Measurements from ENCODE around the gene LRRC59. TPM values are rescaled to one million over a fixed set of nuclear protein-coding genes. Genes with fewer than 3 reads are reported as not detected.
A peak's percentile ranks its signal among the peaks of the same experiment; 100 is the strongest.

LRRC59 gene
- total RNA-seq, 1 donor: 181 TPM

- no peak for TF ChIP-seq CTCF (IDR thresholded peaks at IDR 0.05; ENCODE audit: insufficient read depth, low read depth, low read length)
- peak overlapping the region; percentile 84 for H3K4me3 ChIP-seq (ENCODE audit: low read depth, low read length)
- peak; percentile 29 for DNase-seq (ENCODE audit: low read depth)
Observed at GRCh38 chr17:50346313-50347116, 50.8 kb downstream of the LRRC59 start.

GRCh38 chr17:50345432-50346312 is 51.7 kb downstream of the LRRC59 start, which contains the start of gene XYLT2:
XYLT2 (plus strand) TSS chr17:50346126; CDS start chr17:50346141, 15 bp downstream.
- peak; percentile 80 for DNase-seq (ENCODE audit: low read depth)
- no peak for TF ChIP-seq CTCF (IDR thresholded peaks at IDR 0.05; ENCODE audit: insufficient read depth, low read depth, low read length)
- peak within 1 kb of the TSS; percentile 84 for H3K4me3 ChIP-seq (ENCODE audit: low read depth, low read length)

- no peak for TF ChIP-seq CTCF (IDR thresholded peaks at IDR 0.05; ENCODE audit: insufficient read depth, low read depth, low read length)
- no peak overlapping the region for H3K4me3 ChIP-seq (ENCODE audit: low read depth, low read length)
- DNase-seq (ENCODE audit: low read depth): no peak
Observed at GRCh38 chr17:50344731-50345365, 52.5 kb downstream of the LRRC59 start.

GRCh38 chr17:50339381-50339780 is 57.9 kb downstream of the LRRC59 start:
- no peak overlapping the region for H3K4me3 ChIP-seq (ENCODE audit: low read depth, low read length)
- no peak for DNase-seq (ENCODE audit: low read depth)
- no peak for TF ChIP-seq CTCF (IDR thresholded peaks at IDR 0.05; ENCODE audit: insufficient read depth, low read depth, low read length)

GRCh38 chr17:50338645-50339044 is 58.7 kb downstream of the LRRC59 start:
- no peak for TF ChIP-seq CTCF (IDR thresholded peaks at IDR 0.05; ENCODE audit: insufficient read depth, low read depth, low read length)
- no peak for DNase-seq (ENCODE audit: low read depth)
- H3K4me3 ChIP-seq (ENCODE audit: low read depth, low read length): no peak overlapping the region

- TF ChIP-seq CTCF (IDR thresholded peaks at IDR 0.05; ENCODE audit: insufficient read depth, low read depth, low read length): no peak
- H3K4me3 ChIP-seq (ENCODE audit: low read depth, low read length): no peak overlapping the region
- DNase-seq (ENCODE audit: low read depth): no peak
Observed at GRCh38 chr17:50337956-50338355, 59.4 kb downstream of the LRRC59 start.

All from fibroblast of villous mesenchyme (primary cell).